Adrenal gland (tissue), 5 donors: ENCODE data around the gene PPFIA1.

Experiments used
- POLR2A ChIP-seq, 2 donors: fragments of 450-650 bp; IDR thresholded peaks; one replicate each; pipeline ENCODE4 v1.6.1; 2017; ENCODE audit warnings: antibody characterized with exemption in 2 of 2, mild to moderate bottlenecking in 2 of 2, moderate library complexity in 1 of 2
- TF ChIP-seq, protein P1 (sequence below), 6 experiments: fragments of 450-650 bp in 4 of 6; fragments of 200-600 bp in 2 of 6; sonication (generic) in 1 of 6; IDR thresholded peaks; 1 replicate in 5 of 6; 2 replicates in 1 of 6; pipeline versions ENCODE4 v1.5.1 to v1.8.0; 2016 to 2021; ENCODE audit warnings: antibody characterized with exemption in 6 of 6, mild to moderate bottlenecking in 2 of 6, moderate library complexity in 1 of 6
- donor health status: DM: no; HTN: no; CAD: no.

DNA sequence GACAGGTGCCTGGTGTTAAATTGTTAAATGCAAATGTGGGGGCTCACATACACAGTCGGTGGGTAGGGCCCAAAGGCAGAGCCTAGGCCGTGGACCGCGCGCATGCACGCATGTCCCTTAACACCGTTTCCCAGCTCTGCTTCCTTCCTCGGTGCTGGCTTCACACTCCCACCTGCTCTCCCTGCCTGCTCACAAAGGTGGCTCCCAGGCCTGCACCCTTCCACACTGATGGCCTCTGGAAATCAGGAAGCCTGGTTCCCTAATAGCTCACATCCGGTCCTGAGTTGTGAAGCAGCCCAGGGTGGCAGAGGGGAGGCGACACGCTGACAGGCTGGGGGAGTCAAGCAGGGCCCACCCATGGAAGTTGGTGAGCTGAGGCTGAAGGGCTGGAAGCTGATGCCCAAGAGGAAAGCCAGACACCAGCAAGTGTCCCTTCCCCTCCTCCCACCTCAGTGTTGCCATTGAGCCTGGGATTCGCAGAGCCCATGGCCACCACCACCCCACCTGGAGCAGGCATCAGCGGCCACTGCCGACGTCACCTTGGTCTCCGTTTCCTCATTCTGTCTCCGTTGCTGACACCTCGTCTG lies 114.2 kb downstream of the PPFIA1 start:
- TF ChIP-seq, protein P1, sequence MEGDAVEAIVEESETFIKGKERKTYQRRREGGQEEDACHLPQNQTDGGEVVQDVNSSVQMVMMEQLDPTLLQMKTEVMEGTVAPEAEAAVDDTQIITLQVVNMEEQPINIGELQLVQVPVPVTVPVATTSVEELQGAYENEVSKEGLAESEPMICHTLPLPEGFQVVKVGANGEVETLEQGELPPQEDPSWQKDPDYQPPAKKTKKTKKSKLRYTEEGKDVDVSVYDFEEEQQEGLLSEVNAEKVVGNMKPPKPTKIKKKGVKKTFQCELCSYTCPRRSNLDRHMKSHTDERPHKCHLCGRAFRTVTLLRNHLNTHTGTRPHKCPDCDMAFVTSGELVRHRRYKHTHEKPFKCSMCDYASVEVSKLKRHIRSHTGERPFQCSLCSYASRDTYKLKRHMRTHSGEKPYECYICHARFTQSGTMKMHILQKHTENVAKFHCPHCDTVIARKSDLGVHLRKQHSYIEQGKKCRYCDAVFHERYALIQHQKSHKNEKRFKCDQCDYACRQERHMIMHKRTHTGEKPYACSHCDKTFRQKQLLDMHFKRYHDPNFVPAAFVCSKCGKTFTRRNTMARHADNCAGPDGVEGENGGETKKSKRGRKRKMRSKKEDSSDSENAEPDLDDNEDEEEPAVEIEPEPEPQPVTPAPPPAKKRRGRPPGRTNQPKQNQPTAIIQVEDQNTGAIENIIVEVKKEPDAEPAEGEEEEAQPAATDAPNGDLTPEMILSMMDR (IDR thresholded peaks at IDR 0.05), result no peak
- TF ChIP-seq POLR2A (IDR thresholded peaks at IDR 0.05), result no peak
